ENCODE data around the gene C3orf33. TPM values are rescaled to one million over a fixed set of nuclear protein-coding genes. Genes with fewer than 3 reads are reported as not detected.
"Not testable (repeated sequence)": the region's sequence is repeated elsewhere in the genome, so short reads cannot be mapped to it uniquely, and the experiment has no call there.

Gene C3orf33
- polyA plus RNA-seq (ENCODE audit: low read depth in 6 of 6) = 1 to 10 TPM; 1.5 to 5.9 (median 2.2) TPM

- Mint-ChIP-seq H3K4me3 (peak within 1 kb of the TSS; percentile 80 to 92 (median 90)), H3K9me3 (no peaks in the 10 kb centered on the region), H3K4me1 (peaks cover 3 to 14% (median 8%) of the 10 kb centered on the region in 3 donors), H3K36me3 (no peaks in the 10 kb centered on the region), H3K27ac (peak within 1 kb of the TSS; percentile 51 to 84 (median 67)), H3K27me3 (peaks cover 6 to 16% (median 13%) of the 10 kb centered on the region in 3 donors)
- DNase-seq (peak; percentile 70), ATAC-seq (ENCODE audit: low read depth in 2 of 2) (peak; percentile 92 to 93)
These were observed at the start of gene C3orf33 for GRCh38 chr3:155805802-155806618. TSS of gene C3orf33 (minus strand) at chr3:155806278. CDS start at chr3:155806252, 26 bp downstream.

- Mint-ChIP-seq H3K4me1 (peaks cover 24 to 42% (median 34%) of the 10 kb centered on the region in 3 donors), H3K27me3 (no peaks in the 10 kb centered on the region), H3K27ac (peak within 1 kb of the TSS; percentile 94 to 99 (median 99)), H3K4me3 (peak within 1 kb of the TSS; percentile 92 to 98 (median 96)), H3K9me3 (peaks cover 0 to 6% (median 3%) of the 10 kb centered on the region in 7 donors), H3K36me3 (no peaks in the 10 kb centered on the region)
- peak; percentile 99 for DNase-seq
- ATAC-seq (ENCODE audit: low read depth in 2 of 2) = peak; percentile 90 to 92
These were observed 48.3 kb upstream of the C3orf33 start, which contains the start of gene SLC33A1 for GRCh38 chr3:155854141-155854940. TSS of gene SLC33A1 (minus strand) at chr3:155854427. CDS start at chr3:155853997, 430 bp downstream.

GRCh38 chr3:155853214-155854140 is 47.4 kb upstream of the C3orf33 start:
- peak; percentile 20 for DNase-seq
- H3K4me1 Mint-ChIP-seq = peaks cover 24 to 44% (median 36%) of the 10 kb centered on the region in 3 donors
- H3K4me3 Mint-ChIP-seq = peak overlapping the region; percentile 92 to 98 (median 96)
- no peaks in the 10 kb centered on the region for H3K36me3 Mint-ChIP-seq
- no peaks in the 10 kb centered on the region for H3K27me3 Mint-ChIP-seq
- ATAC-seq (ENCODE audit: low read depth in 2 of 2) = no peak
- H3K27ac Mint-ChIP-seq = peak overlapping the region; percentile 94 to 99 (median 99)
- H3K9me3 Mint-ChIP-seq = peaks cover 0 to 6% (median 3%) of the 10 kb centered on the region in 7 donors

- H3K9me3 Mint-ChIP-seq = peaks cover 0 to 6% (median 3%) of the 10 kb centered on the region in 7 donors
- peaks cover 0 to 6% of the 10 kb centered on the region in 2 donors for H3K36me3 Mint-ChIP-seq
- H3K27ac Mint-ChIP-seq = peak overlapping the region in 2 of 6 donors; percentile 1 to 81
- ATAC-seq (ENCODE audit: low read depth in 2 of 2) (no peak), DNase-seq (no peak)
- no peaks in the 10 kb centered on the region for H3K27me3 Mint-ChIP-seq
- H3K4me3 Mint-ChIP-seq = peak overlapping the region; percentile 80 to 98 (median 94)
- peaks cover 29 to 53% (median 40%) of the 10 kb centered on the region in 3 donors for H3K4me1 Mint-ChIP-seq
These were observed 46.3 kb upstream of the C3orf33 start for GRCh38 chr3:155852341-155852740.

- H3K27me3 Mint-ChIP-seq; H3K27ac Mint-ChIP-seq; H3K36me3 Mint-ChIP-seq; ATAC-seq (ENCODE audit: low read depth in 2 of 2); H3K9me3 Mint-ChIP-seq; DNase-seq: not testable (repeated sequence)
- peak overlapping the region in 2 of 8 donors; percentile 30 to 67 for H3K4me3 Mint-ChIP-seq
- peaks cover 23 to 65% (median 34%) of the 10 kb centered on the region in 3 donors for H3K4me1 Mint-ChIP-seq
These were observed 43.3 kb upstream of the C3orf33 start for GRCh38 chr3:155849404-155849803.

GRCh38 chr3:155847993-155848392 is 41.9 kb upstream of the C3orf33 start:
- peak overlapping the region in 3 of 8 donors; percentile 5 to 74 (median 17) for H3K4me3 Mint-ChIP-seq
- no peak for DNase-seq
- H3K27ac Mint-ChIP-seq = peak overlapping the region in 2 of 6 donors; percentile 41 to 47
- no peak for ATAC-seq (ENCODE audit: low read depth in 2 of 2)
- no peaks in the 10 kb centered on the region for H3K27me3 Mint-ChIP-seq
- no peaks in the 10 kb centered on the region for H3K9me3 Mint-ChIP-seq
- H3K36me3 Mint-ChIP-seq = peaks cover 0 to 6% of the 10 kb centered on the region in 2 donors
- peaks cover 19 to 62% (median 22%) of the 10 kb centered on the region in 3 donors for H3K4me1 Mint-ChIP-seq

GRCh38 chr3:155846119-155846518 is 40.0 kb upstream of the C3orf33 start:
- ATAC-seq (ENCODE audit: low read depth in 2 of 2) (no peak), DNase-seq (no peak)
- Mint-ChIP-seq H3K27me3 (no peaks in the 10 kb centered on the region), H3K9me3 (no peaks in the 10 kb centered on the region), H3K4me3 (no peak overlapping the region), H3K27ac (no peak overlapping the region), H3K36me3 (peaks cover 0 to 6% of the 10 kb centered on the region in 2 donors), H3K4me1 (peaks cover 4 to 46% (median 9%) of the 10 kb centered on the region in 3 donors)

- H3K27ac Mint-ChIP-seq = no peak overlapping the region
- no peaks in the 10 kb centered on the region for H3K27me3 Mint-ChIP-seq
These were observed 37.5 kb upstream of the C3orf33 start for GRCh38 chr3:155843569-155843968.

GRCh38 chr3:155835341-155836071 is 29.4 kb upstream of the C3orf33 start:
- no peak overlapping the region for H3K4me3 Mint-ChIP-seq
- H3K27me3 Mint-ChIP-seq = no peaks in the 10 kb centered on the region
- peaks cover 0 to 17% of the 10 kb centered on the region in 2 donors for H3K36me3 Mint-ChIP-seq
- no peak overlapping the region for H3K27ac Mint-ChIP-seq
- H3K9me3 Mint-ChIP-seq = no peaks in the 10 kb centered on the region
- DNase-seq (no peak), ATAC-seq (ENCODE audit: low read depth in 2 of 2) (no peak)
- H3K4me1 Mint-ChIP-seq = no peaks in the 10 kb centered on the region

More at GRCh38 chr3:155843569-155843968, 37.5 kb upstream of the C3orf33 start:
- peaks cover 0 to 6% of the 10 kb centered on the region in 2 donors for H3K36me3 Mint-ChIP-seq
- peaks cover 4 to 35% (median 4%) of the 10 kb centered on the region in 3 donors for H3K4me1 Mint-ChIP-seq
- DNase-seq (no peak), ATAC-seq (ENCODE audit: low read depth in 2 of 2) (no peak)
- H3K4me3 Mint-ChIP-seq = no peak overlapping the region
- no peaks in the 10 kb centered on the region for H3K9me3 Mint-ChIP-seq

- H3K9me3 Mint-ChIP-seq = not testable (repeated sequence)
These were observed 22.5 kb upstream of the C3orf33 start for GRCh38 chr3:155828490-155829098.

GRCh38 chr3:155815030-155815545 is 9.0 kb upstream of the C3orf33 start:
- H3K36me3 Mint-ChIP-seq = peaks cover 0 to 4% of the 10 kb centered on the region in 2 donors
- H3K4me3 Mint-ChIP-seq = no peak overlapping the region
- DNase-seq (no peak), ATAC-seq (ENCODE audit: low read depth in 2 of 2) (no peak)
- H3K9me3 Mint-ChIP-seq = no peaks in the 10 kb centered on the region
- peak overlapping the region in 1 of 6 donors; percentile 63 for H3K27ac Mint-ChIP-seq
- peaks cover 0 to 10% (median 6%) of the 10 kb centered on the region in 3 donors for H3K27me3 Mint-ChIP-seq
- peaks cover 0 to 4% (median 0%) of the 10 kb centered on the region in 3 donors for H3K4me1 Mint-ChIP-seq

More at GRCh38 chr3:155828490-155829098, 22.5 kb upstream of the C3orf33 start:
- H3K36me3 Mint-ChIP-seq; H3K4me1 Mint-ChIP-seq; ATAC-seq (ENCODE audit: low read depth in 2 of 2); H3K4me3 Mint-ChIP-seq; H3K27ac Mint-ChIP-seq; H3K27me3 Mint-ChIP-seq; DNase-seq: not testable (repeated sequence)

Data from naive B cell (primary cell).